HG03175 (cell line): ENCODE results near the gene HOXB2.
"Not testable (repeated sequence)": the region's sequence is repeated elsewhere in the genome, so short reads cannot be mapped to it uniquely, and the experiment has no call there.

Experiments used
- ATAC-seq: cut with Tn5 transposase; IDR thresholded peaks from one replicate; pipeline ENCODE4 v1.9.1; 2021; ENCODE audit warnings: mild to moderate bottlenecking, moderate library complexity; ENCODE audit not compliant: unreplicated experiment

The HOXB2 gene

GRCh38 chr17:48517478-48517877, 27.4 kb downstream of the HOXB2 start:
- no peak for ATAC-seq

GRCh38 chr17:48515925-48516900, 28.7 kb downstream of the HOXB2 start:
- no peak for ATAC-seq

GRCh38 chr17:48514477-48514876, 30.4 kb downstream of the HOXB2 start:
- no peak for ATAC-seq

- no peak for ATAC-seq
These were observed 31.0 kb downstream of the HOXB2 start for GRCh38 chr17:48513666-48514455.

GRCh38 chr17:48513097-48513496, 31.8 kb downstream of the HOXB2 start:
- no peak for ATAC-seq

GRCh38 chr17:48510761-48511604, 33.9 kb downstream of the HOXB2 start:
- ATAC-seq, result peak; percentile 55

GRCh38 chr17:48510381-48510760, 34.5 kb downstream of the HOXB2 start:
- ATAC-seq, result no peak

- not testable (repeated sequence) for ATAC-seq
These were observed 35.2 kb downstream of the HOXB2 start for GRCh38 chr17:48509708-48510107.

- no peak for ATAC-seq
These were observed 38.7 kb downstream of the HOXB2 start for GRCh38 chr17:48506246-48506645.

- ATAC-seq, result peak; percentile 95
These were observed 39.1 kb downstream of the HOXB2 start for GRCh38 chr17:48505788-48506187.

GRCh38 chr17:48504953-48505352, 40.0 kb downstream of the HOXB2 start:
- ATAC-seq, result no peak

GRCh38 chr17:48503747-48504146, 41.2 kb downstream of the HOXB2 start:
- no peak for ATAC-seq

GRCh38 chr17:48502901-48503300, 42.0 kb downstream of the HOXB2 start:
- ATAC-seq, result no peak

- ATAC-seq, result no peak
These were observed 42.6 kb downstream of the HOXB2 start for GRCh38 chr17:48502312-48502711.

GRCh38 chr17:48500435-48501426, 44.2 kb downstream of the HOXB2 start:
- no peak for ATAC-seq

GRCh38 chr17:48499735-48500434, 45.0 kb downstream of the HOXB2 start:
- no peak for ATAC-seq

GRCh38 chr17:48499248-48499647, 45.7 kb downstream of the HOXB2 start:
- ATAC-seq, result no peak

- ATAC-seq, result no peak
These were observed 46.6 kb downstream of the HOXB2 start for GRCh38 chr17:48498164-48498850.
